Measurements from ENCODE around the gene PLCL1.

- TF ChIP-seq POLR2AphosphoS5 (IDR thresholded peaks at IDR 0.05; ENCODE audit: low read depth, low read length) (no peak), FOSL1 (IDR thresholded peaks at IDR 0.05; ENCODE audit: low read depth) (no peak), ELF1 (IDR thresholded peaks at IDR 0.05; ENCODE audit: borderline replicate concordance, low read depth) (no peak), EZH2phosphoT487 (IDR thresholded peaks at IDR 0.05; ENCODE audit: borderline replicate concordance) (no peak), POLR2A (IDR thresholded peaks at IDR 0.05; ENCODE audit: borderline replicate concordance, extremely low read depth, insufficient read depth, insufficient read length) (no peak), YY1 (IDR thresholded peaks at IDR 0.05; ENCODE audit: extremely low read depth, insufficient replicate concordance, low read depth, low read length) (no peak), JUND (IDR thresholded peaks at IDR 0.05) (no peak), TCF7L2 (IDR thresholded peaks at IDR 0.05; ENCODE audit: borderline replicate concordance, extremely low read depth, insufficient read depth, insufficient read length) (no peak), SIN3A (IDR thresholded peaks at IDR 0.05; ENCODE audit: low read depth) (no peak), EZH2 (IDR thresholded peaks at IDR 0.05) (no peak), RAD21 (IDR thresholded peaks at IDR 0.05; ENCODE audit: low read depth) (no peak)
- TF ChIP-seq, protein P1, sequence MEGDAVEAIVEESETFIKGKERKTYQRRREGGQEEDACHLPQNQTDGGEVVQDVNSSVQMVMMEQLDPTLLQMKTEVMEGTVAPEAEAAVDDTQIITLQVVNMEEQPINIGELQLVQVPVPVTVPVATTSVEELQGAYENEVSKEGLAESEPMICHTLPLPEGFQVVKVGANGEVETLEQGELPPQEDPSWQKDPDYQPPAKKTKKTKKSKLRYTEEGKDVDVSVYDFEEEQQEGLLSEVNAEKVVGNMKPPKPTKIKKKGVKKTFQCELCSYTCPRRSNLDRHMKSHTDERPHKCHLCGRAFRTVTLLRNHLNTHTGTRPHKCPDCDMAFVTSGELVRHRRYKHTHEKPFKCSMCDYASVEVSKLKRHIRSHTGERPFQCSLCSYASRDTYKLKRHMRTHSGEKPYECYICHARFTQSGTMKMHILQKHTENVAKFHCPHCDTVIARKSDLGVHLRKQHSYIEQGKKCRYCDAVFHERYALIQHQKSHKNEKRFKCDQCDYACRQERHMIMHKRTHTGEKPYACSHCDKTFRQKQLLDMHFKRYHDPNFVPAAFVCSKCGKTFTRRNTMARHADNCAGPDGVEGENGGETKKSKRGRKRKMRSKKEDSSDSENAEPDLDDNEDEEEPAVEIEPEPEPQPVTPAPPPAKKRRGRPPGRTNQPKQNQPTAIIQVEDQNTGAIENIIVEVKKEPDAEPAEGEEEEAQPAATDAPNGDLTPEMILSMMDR (IDR thresholded peaks at IDR 0.05 in 2 of 3, conservative IDR thresholded peaks at IDR 0.05 in 1 of 3; ENCODE audit: borderline replicate concordance in 1 of 3, insufficient read depth in 1 of 3, low read depth in 2 of 3, low read length in 2 of 3), result no peak
These were observed 139.3 kb downstream of the PLCL1 start for GRCh38 chr2:197943731-197944130.

Measured in HCT116 (cell line).